ENCODE data around the gene FUBP3. TPM values are rescaled to one million over a fixed set of nuclear protein-coding genes. Genes with fewer than 3 reads are reported as not detected.

Gene FUBP3
- total RNA-seq = 33.2 and 39.0 TPM in 2 replicates

DNA sequence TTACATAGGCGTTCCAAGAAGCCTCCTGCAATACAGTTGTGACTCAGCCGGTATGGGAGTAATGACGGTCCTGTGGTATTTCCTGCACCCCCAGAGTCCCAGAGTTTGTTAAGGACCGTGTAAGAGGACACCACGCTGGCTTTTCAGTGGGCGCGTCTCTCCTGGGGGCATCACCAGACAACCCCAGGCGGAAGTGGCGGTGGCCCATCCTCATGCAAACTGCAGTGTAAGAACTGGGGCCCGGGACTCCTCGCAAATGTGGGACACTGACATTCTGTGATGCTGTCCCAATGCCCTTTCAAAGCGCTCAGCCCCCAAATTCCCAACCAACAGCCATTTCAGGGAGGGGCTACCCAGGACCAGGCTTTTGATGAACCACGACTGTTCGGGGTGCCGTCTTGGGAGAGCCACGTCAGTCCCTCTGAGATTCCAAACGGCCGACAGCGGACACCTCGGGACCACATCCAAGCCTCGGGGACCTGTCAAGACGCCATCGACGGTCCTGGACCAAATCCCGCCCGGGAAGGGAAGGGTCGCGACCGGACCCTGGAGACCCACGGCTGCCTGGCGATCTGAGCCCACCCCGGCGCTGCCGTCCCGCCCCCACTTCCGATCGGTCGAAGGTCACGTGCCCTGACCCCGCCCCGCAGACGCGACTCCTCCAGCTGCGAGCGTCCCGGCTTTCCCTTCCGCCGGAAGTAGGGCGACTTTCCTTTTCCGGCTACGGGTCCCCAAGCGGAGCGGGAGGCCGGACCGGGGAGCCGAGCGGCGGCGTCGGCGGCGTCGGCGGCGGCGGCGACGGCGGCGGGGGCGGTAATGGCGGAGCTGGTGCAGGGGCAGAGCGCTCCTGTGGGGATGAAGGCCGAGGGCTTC, at the start of gene FUBP3:
Gene FUBP3, plus strand, starts transcription at position 713 of the 873 bp plus-strand sequence. Its CDS starts 104 bp downstream, at position 817.

GRCh38 chr9:130664251-130665028, 85.1 kb downstream of the FUBP3 start, which contains the start of gene PRDM12:
PRDM12 (plus strand) TSS chr9:130664594; CDS start chr9:130664654, 60 bp downstream.

Other genes with a start within 250 kb of the FUBP3 start
- 4.2 and 21.1 TPM in 2 replicates for gene ASS1, start 134.6 kb upstream of the FUBP3 start, total RNA-seq
- not detected in 2 replicates for gene PRDM12, start 85.0 kb downstream of the FUBP3 start, total RNA-seq
- 30.8 and 38.2 TPM in 2 replicates for gene EXOSC2, start 114.2 kb downstream of the FUBP3 start, total RNA-seq